NCI-H748 (cell line): ENCODE measurements around the gene GNPTAB.
A peak's percentile ranks its signal among the peaks of the same experiment; 100 is the strongest.

Source experiments
- DNase-seq: peaks from one replicate; lab custom pipeline; 2025; ENCODE audit not compliant: unreplicated experiment; lab: John Stamatoyannopoulos, UW

The GNPTAB gene

DNA sequence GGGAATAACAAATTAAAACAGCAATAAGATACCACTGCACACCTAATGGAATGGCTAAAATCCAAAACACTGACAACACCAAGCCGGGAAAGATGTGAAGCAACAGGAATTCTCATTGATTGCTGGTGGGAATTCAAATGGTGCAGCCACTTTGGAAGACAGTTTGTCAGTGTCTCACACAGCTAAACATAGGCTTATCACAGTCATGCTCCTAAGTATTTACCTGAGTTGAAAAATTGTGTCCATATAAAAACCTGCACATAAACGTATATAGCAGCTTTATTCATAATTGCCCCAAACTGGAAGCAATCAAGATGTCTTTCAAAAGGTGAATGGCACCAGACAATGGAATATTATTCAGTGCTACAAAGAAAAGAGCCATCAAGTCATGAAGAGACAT is 21.6 kb downstream of the GNPTAB start:
- DNase-seq: no peak

DNA sequence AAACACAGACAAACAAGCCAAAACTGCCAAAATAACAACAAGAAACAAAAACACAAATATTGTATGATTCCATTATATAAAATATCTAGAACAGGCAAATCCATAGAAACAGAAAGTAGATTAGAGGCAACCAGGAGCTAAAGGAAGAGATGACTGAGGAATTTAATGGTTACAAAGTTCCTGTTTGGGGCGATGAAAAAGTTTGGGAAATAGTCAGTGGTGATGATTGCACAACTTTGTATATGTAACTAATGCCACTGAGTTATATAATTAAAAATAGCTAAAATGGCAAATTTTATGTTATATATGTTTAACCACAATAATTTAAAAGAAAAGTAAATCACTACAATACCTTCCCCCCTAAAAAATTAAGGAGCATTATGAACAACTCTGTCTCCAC is 24.5 kb downstream of the GNPTAB start:
- DNase-seq: no peak

DNA sequence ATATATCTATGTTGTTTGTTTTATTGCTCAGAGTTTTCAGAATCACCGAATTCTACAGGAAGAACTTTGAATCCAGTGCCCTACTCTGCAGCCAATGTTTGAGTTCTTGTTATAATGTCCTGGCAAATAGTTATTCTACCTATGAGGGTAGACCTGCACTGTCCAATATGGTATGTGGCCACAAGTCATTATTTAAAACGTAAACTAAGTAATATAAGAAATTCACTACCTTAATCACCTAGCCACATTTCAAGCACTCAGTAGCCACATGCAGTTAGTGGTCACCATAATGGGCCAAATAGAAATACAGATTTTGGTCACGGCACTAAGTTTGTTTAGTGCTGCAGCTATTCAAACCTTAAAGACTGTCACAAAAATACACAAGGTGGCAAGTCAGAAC is 26.4 kb downstream of the GNPTAB start:
- no peak for DNase-seq

DNA sequence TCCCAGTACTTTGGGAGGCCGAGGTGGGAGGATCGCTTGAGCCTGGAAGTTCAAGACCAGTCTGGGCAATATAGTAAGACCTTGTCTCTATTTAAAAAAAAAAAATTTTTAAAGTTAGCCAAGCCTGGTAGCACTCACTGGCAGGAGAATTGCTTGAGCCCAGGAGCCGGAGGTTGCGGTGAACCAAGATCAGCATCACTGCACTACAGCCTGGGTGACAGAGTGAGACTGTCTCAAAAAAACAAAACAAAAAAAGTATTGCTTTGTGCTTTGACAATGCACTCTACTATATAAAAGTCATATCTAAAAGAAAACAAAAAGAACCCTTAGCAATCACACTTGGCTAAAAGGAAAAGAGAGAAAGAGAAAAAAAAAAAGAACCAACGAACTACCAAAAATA is 26.8 kb downstream of the GNPTAB start:
- no peak for DNase-seq

DNA sequence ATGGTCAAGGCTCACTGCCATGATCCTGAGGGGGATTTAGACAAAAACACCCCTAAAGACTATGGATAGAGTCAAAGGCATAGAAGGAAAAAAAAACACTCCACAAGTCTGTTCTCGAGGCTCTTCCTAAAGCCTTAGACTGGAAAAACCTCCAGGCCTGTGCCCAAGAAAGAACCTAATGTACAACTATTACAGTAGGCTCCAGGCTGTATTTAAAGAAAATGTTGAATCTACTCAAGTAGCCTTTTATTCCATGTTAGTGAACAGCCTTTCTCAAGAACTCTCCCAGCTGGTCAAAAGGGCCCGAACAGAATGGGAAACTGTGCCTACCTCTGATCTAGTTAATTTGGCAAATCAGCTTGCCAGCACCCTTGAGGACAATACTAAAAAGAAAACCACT is 28.3 kb downstream of the GNPTAB start:
- no peak for DNase-seq

DNA sequence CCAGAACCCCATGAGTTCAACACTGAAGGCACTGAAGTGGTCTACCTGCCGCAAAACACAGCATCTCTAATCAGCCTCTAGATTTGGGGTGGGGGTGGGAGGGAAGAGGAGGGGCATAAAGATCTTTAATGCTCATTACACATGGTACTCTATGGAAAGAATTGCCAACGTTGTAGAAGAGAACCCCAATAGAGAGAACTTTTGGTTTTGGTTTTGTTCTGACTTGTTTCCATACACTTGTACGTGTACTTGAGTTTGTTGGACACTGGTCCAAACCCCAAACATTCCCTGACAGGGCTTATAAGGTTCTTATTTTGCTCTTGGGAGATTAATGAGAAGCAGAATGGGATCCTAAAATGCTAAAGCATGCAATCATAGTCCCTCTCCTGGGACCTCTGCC is 31.0 kb downstream of the GNPTAB start:
- no peak for DNase-seq

DNA sequence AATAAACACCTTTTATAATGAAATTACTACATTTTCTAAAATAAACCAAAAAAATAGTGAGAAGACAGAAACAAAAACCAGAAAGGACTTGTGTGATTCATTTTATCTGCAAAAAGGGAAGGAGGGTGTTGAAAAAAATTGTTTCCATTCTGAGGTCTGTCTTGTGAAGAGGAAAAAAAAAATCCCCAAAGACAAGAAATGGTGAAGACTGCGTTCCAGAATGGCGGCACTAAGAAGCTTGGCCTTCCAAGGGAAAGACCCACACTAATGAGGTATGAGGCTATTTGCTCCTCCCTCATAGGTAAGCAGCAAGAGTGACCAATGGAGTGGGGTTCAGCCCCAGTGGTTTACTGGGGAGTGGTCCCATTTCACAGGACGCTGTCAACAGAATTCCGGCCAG is 35.0 kb downstream of the GNPTAB start:
- no peak for DNase-seq

DNA sequence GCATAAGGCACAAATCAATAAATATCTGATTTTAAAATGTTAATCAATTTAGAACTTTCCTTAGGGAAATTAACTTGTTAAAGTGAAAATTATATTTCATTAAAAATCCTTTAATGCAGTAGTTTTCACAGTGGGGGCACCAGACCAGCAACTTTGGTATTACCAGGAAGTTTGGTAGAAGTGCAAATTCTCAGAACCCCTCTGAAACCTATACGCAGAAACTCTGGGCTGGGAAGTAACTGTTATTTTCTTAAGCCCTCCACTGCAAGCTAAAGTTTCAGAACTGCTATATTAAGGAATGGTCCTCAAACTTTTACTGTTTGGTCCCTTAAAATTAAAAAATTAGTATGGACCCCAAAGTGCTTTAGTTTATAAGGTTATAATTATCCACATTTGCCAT is 35.7 kb downstream of the GNPTAB start:
- DNase-seq: no peak

DNA sequence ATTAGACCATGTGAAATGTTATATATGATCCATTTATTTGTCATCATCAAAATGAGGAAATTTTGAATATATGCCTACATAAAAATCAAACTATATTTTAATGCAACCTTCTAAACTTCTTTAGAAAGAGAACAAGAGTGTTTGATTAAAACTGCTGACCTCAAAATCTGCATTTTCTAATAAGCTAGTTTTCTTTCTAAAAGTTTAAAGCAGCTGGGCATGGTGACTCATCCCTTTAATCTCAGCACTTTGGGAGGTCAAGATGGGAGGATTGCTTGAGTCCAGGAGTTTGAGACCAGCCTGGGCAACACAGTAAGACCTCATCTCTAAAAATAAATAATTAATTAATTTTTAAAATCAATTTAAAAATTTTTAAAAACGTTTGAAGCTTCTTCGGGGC is 36.2 kb downstream of the GNPTAB start:
- DNase-seq: no peak

DNA sequence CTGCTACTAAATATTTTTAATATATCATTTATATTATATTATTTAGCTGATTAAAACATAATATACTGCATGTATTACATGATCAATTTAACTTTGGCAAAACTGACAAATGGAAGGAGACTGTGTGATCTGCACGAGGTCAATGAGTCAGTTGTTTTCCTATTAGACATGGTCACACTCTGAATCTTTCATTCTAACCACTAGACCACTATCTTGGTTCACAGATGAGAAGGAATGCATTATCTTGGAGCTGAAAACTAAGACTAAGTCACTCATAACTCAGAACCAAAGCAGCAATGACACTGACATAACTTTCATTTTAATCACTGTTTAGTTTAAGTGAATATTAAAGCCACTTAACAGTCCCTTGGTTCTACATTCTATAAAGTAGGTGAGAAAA is 37.4 kb downstream of the GNPTAB start:
- no peak for DNase-seq

DNA sequence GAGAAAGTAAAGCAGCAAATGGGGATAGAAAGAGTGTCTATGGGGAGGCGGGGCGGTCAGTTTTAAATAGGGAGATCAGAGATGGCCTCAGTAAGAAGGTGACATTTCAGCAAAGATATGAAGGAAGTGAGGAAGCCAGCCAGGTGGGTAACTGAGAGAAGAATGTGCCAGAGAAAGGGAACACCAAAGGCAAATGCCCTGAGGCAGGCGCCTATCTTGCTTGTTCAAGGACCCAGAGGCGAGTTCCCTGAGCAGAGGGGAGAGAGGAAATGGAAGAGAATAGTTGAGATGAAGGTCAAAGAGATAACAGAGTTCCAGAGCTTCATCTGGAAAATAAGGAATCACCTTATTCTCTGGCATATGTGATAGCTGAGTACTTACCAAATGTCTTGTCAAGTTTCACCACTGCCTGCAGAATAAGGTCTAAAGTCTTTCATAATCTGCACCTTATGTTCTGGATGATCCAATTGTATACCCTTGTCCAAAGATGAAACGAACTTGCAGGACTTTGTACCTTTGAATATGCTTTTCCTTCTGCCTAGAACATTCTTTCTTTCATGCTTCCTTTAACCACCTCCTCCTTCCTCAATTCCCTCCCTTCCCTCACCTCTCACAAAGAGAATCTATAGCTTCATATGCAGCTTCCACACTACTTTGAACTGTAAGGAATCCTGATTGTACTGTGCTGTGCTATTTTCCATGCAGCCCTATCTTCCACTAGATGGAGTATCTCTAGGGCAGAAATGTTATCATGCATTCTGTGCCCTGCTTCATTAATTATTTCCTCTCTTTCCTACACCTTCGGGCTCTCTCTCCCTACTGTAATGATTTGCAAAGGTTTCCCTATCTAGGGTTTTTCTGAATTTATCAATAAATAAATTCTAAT is 38.5 kb downstream of the GNPTAB start:
- DNase-seq: no peak

DNA sequence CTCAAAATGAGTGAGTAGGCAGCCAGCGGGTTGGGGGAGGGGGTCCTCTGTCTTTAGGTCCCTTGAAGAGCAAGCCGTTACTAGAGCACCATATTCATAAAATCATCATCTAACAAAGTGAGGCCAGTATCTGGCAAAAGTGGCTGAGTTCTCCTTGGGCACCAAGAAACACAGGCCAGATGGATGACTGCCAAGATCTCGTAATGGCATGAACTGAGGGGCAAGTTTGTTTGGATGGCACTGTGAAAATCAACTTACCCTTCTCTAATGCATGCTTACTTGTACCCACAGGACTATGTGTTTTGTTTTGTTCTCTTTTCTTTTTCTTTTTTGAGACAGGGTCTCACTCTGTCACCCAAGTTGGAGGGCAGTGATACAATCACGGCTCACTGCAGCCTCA is 41.6 kb downstream of the GNPTAB start:
- DNase-seq: no peak

DNA sequence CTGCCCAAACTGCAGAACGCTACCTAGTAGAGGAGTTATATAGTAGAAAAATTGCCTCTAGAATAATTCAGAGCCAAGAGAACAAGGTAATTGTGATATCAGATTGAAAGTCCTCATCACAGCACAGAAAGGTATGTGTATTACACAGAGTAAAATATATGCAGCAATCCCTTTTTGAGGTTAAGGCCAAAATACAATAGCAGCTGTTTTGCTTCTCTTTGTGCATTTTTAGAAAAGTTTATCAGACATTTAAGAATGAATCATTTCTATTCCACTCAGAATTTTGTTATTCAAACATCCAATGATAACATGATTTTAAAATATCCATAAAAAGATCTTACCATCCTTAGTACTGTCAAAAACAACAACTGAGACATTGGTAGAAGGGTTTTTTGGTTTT is 45.1 kb downstream of the GNPTAB start:
- DNase-seq: no peak

DNA sequence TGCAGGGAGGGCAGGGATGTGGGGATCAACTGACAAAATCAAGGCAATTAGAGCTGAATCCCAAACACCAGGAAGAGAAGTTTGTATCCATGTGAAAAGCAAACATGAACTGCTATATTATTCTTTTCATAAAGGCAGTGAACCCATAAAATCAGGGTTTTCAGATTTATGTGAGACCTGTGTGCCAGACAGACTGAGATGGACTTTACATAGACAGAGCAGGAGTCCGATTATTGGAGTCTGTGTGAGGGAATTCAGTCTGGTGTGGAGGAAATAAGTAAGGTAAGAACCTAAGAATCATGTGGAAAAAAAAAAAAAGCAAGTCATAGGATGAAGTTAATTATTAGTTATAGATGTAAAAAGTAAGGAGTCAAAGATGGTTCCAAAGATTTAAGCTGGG is 46.4 kb downstream of the GNPTAB start:
- DNase-seq: no peak

DNA sequence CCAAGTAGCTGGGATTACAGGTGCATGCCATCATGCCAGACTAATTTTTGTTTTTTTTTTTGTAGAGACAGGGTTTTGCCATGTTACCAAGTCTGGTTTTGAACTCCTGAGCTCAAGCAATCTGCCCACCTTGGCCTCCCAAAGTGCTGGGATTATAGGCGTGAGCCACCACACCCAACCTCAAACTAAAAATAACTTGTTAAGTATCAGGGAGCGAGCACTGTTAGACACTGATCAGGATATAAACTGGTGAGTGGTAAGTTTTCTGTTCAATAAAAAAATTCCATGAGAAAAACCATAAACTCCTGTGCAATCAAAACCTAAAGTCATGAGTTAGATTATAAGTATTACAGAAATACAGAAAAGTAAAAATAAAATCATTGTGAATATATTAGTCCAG is 46.9 kb downstream of the GNPTAB start:
- DNase-seq: no peak

DNA sequence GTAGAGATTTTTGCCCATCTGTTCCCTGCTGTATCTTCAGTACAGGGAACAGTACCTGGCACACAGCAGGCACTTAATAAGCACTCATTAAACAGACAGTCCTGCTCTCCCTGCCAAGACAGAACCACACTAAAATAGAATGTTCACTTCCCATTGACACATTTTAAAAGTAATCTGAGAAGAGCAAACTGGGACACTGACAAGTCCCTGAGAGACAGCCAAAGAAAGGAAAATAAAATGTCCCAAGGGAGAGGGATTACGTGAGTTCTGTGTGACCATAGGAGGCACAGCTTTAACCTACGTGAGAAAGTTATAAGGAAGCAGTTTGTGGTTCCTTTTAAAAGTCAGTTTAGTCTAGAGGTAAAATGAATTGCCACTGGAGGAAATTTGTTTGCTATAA is 47.6 kb downstream of the GNPTAB start:
- DNase-seq: no peak

DNA sequence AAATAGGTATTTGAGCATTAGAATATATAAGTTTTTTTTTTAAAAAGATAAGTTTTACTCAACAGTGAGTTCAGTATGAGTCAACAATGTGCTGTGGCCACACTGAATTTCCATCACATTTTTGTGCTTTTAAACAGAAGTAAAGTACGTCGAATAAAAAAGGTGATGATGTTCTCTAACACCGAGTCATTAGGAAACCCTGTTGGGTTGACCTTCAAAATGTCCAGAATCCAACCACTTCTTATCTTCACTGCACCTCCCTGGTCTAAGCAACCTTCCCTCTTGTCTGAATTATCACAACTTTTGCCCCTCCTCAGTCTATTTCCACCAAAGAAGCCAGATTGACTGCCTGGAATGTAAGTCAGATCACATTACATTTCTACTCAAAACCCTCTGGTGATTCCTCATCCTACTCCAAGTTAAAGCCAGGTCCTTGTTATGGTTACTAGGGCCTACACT is 48.5 kb downstream of the GNPTAB start:
- no peak for DNase-seq

DNA sequence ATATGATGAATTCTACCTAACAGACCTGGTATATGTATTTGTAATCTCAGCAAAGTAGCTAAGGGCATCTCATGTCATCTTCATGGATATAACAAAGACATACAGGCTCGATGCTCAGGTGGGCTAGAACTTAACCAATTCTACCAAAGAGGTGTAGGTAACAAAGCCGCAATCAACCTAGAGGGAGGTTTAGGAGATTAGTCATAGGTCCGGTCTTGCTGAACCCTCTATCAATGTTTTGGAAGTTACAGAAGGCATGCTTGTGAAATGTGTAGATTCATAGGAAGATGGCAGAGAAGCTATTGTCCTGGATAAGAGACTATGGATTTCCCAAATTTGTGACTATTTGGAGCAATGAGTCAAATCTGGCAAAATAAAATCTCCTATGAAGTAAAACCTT is 48.9 kb downstream of the GNPTAB start:
- no peak for DNase-seq

DNA sequence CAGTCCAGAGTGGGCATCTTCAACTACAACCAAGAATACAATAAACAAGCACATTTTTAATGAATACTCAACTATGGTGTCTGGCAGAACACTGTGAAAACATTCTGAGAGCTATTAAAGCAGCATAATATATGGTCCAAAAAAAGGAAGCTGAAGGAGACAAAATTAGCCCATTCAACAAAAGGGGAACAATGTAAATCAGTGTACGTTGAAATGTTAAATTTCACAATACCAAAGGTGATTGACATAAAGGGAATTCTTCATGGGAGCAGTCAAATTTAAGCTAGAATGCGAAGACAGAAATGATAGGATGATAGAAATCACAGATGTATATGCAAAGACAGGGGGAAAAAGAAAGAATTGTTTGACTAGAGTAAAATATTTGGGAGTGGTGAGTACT is 50.2 kb downstream of the GNPTAB start:
- no peak for DNase-seq

DNA sequence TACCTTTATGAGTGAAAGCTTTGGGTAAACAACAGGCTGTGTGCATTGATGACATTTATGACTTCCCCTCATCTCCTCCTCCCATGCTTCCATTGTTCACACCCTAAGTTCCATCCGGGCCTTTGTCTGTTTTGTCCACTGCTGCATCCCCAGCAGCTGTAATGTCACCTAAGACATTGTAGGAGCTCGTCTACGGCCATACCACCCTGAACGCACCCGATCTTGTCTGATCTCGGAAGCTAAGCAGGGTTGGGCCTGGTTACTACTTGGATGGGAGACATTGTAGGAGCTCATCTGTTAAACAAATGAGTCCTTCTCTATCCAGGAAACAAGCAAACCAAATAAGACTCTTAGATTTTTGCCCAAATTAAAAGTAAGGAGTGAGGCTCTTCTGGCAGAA is 51.1 kb downstream of the GNPTAB start:
- peak; percentile 85 for DNase-seq

DNA sequence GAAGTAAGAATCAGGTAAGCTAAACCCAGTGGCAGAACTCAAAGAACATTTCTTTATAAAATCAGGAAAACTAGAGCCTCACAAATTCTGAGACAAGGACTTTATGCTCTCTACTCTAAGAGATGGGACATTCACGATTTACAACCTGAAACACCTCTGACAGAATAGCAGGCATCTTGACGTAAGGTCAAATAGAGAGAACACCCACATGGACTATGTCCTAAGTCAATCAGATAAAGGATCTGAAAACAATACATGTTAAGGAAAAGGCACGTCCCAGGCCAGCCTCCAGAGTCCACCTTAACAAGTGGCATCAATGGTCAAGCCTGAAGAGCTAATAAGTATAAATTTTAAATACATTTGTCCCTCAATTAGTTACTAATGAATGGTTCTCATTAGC is 51.6 kb downstream of the GNPTAB start:
- no peak for DNase-seq

DNA sequence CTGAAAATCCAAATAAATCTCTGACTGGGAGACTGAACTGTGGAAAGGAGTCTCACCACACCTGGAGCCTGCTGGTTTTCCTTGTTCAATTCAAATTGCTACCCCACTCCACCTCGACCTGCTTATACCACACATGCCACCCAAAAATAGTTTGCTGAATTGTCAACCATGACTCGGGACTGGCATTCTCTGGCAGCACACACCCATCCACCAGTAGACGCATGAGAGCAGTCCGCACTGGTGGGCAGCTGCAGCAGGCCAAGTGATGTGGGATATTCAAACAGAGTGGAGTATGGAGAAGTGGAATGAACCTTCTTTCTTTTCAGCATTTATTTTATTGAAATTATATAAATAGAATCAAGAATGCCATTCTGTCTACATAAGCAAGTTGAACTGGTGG is 52.8 kb downstream of the GNPTAB start:
- DNase-seq: no peak

DNA sequence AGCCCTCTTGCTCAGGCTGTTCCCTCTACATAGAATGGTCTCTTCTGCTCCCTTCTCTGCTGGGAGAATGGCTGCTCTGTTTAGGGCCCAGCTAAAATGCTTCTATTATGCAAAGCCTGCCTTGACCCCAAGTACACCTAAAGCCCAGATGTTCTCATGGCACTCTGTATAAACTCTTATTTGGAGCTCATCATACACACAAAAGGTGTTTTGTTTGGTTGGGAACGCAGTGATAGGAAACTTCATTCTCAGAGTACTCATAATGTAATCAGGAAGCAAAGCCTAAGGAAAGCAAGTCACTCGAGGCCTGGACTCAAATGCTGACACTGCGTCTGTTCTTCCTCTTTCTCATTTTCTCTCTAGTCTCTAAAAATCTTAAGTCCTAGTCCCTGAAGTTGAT is 53.3 kb downstream of the GNPTAB start:
- DNase-seq: no peak
